NCI-H2196 (cell line): ENCODE data around the gene CEP41.

Experiments used
- DNase-seq: peaks from one replicate; lab custom pipeline; 2025; ENCODE audit not compliant: unreplicated experiment; lab: John Stamatoyannopoulos, UW

Gene CEP41

DNA sequence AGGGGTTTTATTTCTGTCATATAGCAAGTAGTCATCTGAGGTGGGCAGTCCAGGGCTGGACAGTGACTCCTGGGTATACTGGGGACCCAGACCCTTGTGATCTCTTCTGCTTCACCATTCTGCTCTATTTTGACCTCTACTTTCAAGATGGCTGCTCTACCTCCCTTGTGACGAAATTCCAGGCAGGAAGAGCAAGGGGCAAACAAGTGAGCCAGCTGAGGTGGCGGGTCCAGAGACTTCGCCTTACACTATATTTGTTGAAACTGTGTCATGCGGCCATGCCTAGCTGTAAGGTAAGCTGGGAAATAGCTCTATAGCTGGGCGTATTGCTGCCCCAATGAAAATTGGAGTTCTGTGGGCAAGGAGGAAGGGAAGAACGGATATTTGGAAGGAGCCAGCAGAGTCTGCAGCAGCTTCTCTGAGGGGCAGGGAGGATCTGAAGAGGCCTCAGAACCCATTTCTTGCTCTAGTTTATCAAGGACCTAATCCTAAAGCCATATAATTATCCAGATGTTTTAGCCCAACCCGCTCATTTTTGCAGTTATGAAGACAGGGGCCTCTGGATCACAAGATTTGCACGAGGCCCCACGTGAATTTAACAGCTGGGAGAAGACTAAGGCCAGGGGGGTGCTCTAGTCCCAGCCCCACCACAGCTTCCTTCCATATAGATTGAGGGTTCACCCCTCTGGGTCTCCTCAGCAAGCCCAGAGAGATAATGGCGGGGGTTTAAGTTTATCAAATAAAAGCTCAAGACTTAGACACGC is 68.2 kb downstream of the CEP41 start:
- no peak for DNase-seq

DNA sequence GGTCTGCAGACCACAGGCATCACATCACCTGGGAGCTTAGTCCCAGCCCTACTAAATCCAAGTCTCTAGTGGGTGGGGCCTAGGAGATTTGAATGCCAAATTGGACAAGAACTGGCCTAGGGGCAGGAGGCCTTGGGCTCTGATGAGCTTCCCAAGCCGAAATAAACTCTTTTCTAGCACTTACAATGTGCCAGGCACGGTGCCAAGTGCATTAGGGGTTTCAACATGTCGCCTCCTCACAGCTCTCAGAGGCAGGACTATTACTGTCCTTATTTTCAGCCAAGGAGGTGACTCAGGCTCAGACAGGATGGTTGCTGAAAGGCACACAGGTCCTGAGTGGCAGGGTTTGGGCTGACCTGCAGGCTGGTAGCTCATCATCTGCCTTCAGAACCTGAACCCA is 69.8 kb downstream of the CEP41 start:
- DNase-seq = no peak

DNA sequence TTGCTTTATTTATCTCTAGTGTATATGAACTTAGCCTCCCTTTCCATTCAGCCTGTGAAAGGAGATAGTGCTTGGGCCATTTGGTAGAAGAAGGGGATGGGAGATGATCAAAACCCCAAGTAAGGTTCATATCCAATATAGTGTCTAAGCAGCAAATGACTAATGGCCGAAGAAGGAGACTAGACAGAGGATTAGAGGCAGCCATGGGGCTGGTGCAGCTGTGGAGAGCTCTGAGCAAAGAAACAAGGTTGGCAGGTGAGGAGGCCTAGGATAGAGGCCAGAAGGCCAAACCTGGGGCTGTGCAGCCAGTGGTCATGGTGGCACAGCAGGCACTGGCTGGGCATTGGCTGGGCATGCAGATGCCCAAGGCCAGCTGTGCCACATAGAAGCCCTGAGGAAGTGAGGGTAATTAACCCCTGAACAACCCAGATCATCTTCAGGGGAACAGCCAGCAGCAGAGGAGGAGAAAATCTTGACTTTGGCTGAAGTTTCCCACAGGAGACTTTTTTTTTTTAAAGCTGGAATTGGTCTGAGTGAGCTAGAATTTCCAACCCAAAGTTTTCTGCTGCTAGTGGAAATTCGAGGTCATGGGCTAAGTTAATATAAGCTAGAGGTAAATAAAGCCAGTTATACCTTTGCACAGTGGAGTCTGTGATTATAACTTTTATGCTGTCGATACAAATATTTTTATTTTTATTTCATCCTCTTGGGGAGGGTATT is 70.8 kb downstream of the CEP41 start:
- DNase-seq = no peak

DNA sequence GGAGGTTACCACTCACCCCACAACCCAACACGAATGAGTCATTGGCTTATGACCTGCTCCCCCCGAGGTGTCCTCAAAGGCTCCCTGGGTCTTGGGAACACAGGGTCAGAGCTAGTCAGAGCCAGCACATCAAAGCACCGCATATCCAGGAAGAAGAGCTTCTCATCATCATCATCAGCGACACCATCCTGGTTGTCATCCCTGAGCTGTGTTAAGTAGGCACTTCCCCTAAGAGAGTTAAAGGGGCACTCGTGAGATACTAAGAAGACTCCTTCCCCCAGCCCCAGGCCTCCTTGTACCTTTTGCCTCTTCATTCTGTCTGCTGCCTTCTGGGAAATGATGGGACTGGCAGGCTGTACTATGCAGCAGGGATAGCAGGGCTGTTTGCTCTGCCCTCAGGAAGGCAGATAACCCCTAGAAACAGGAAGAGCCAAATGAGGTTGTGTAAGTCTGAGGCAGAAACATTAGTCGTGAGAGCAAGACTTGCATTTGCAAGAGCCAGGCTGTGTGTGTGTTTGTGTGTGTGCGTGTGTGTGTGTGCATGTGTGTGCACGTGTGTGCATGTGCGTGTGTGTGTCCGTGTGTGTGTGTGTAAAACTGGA is 71.6 kb downstream of the CEP41 start:
- no peak for DNase-seq

GRCh38 chr7:130367836-130368746 is 72.7 kb downstream of the CEP41 start:
- no peak for DNase-seq

DNA sequence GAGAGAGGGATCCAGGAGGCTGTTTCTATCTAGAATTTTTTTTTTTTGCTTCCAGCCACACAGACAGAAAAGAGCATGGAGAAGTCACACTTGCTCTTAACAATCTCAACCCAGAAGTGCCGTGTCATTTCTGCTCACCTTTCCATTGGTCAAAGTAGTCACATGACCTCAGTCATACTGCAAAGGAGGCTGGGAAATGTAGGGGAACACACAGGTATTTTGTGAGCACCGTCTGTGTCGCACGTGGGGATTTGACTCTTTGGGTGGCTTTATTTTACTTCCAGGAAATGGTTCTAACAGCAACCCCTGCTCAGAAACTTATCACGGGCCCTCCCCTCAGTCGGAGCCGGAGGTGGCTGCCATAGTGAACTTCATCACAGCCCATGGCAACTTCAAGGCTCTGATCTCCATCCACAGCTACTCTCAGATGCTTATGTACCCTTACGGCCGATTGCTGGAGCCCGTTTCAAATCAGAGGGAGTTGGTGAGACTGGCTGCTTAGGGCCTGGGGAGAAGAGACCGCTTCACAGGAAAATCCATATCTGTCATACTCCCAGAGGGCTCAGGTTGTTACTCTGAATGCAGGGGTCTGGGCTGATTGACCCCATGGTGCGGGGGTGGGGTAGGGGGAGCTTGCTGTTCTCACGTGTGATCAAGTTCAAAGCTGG is 73.6 kb downstream of the CEP41 start:
- DNase-seq = no peak

DNA sequence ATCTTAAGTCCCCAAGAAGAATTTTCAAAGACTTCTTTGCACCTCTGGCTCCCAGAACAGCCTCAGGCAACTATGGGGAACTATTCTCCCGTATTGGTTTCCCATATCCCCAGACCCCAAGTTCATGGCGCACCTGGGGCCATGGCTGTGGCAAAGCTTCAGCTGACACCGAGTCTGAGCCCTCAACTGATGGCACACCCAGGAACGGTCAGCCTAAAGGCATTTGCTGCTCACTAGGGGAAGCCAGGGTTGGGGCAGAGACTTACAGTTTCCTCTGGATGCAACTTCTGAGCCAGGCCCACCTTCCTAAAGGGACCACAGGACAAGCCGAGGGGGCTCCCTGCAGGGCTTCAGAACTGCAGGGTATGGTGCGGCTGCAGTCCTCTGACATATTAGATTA is 74.3 kb downstream of the CEP41 start:
- no peak for DNase-seq

DNA sequence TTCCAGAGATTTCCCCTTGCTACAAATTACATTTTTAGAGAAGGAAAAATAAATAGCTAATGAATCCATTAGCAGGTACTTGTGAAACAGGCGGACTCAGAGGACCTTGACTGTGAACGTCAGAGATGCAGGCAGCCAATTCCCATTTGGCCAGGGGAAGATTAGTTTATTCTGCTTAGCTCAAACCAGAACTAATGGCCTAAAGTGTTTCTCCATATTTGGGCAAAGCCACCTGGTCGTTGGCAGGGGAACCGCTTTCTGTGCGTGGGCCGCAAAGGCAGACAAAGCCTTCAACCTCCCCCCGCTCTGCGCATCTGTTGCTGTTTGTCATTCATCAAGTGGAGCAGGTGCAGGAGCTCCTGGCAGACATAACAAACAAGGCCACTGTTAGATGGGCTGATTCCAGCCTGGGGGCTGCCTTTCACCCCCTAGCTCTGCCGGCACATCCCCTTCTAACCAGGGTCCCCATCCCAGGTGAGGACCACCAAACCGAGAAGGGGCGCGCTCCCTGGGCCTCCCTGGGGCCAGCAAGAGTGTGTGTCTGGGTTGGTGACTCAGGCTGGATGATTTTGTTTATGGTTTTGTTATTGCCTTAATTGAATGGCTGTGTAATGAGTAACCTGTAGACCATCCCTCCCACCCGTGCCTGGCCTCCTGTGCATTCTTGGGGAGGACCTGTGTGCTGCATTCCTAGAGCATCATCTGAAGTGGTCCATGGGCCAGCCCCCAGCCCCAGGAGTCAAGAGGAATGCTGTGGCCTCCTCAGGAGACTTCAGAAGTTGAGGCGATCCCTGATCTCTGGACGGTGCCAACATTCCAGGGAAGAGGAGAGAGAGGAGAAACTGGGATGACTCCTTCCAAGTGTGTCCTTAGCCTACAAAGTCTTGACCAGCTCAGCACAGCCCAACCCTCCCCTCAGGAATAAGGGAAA is 75.0 kb downstream of the CEP41 start:
- peak; percentile 96 for DNase-seq

DNA sequence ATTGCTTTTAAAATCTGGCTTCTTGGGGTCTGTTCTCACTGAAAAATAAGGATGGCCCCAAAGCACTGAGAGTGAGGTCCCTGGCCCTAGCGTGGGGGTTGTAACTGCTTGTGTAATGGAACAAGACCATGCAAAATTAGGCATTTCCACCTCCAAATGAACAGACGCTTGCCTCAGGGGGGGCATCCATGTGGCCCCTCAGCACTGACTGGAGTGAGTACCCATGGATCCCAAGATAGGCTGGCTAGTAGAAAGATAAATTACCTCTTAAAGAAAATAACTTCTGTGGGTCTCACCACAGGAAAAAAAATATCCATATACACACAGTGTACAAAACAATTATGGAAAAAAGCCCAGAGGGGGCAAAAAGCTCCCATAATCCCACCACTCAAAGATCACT is 75.7 kb downstream of the CEP41 start:
- DNase-seq = no peak

DNA sequence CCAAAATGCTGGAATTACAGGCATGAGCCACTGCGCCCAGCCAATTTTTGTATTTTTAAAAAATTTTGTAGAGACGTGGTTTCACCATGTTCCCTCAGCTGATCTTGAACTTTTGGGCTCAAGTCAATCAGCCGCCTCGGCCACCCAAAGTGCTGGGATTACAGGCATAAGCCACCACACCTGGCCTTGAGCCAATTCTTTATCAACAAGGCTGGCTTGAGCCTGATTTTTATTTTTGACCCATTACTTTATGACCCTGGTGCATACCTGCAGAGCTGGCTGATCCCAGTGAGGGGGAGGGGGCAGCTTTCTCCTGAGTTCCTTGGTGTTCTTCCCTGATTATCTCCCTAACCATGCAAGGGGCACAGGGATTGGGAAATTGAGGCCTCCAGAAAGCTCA is 76.4 kb downstream of the CEP41 start:
- DNase-seq = no peak

- no peak for DNase-seq
These were observed 77.6 kb downstream of the CEP41 start for GRCh38 chr7:130363026-130363847.

- no peak for DNase-seq
These were observed 78.5 kb downstream of the CEP41 start for GRCh38 chr7:130362251-130362816.

DNA sequence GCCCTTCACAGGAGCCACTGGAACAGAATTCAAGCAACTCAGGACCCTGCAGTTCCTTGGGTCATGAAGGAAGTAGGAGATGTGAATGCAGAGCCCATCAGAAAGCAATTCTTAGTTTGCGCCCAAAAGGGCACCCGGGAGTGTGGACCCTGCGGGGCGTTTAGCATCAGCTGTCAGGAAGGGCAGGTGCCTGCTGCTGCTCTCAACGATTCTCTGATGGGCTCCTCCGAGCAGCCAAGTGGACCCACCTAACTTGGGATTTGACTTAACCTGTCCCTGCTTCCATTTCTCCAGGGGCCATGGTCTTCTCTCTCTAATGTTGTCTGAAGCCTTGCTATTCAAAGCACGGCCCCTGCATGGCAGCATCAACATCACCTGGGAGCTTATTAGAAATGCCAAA is 79.1 kb downstream of the CEP41 start:
- no peak for DNase-seq

DNA sequence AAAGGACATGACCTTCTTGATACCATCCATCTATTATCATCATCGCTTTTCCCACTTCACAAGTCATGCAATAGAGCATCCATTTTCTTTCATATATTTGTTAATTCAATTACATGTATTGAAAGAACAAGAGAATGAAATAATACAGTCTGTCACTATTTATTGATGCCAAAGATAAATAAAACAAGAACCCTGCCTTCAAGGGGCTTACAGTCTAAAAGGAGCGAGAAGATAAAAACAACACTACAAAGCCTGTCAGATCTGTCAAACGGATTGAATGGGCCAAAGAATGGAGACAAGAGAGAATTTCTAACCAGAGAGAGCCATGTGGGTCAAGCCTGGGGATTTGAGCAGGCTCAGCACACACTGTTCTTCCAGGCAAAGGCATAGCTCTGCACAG is 80.3 kb downstream of the CEP41 start:
- no peak for DNase-seq

- DNase-seq = no peak
These were observed 81.4 kb downstream of the CEP41 start for GRCh38 chr7:130359276-130359857.

GRCh38 chr7:130358471-130358870 is 82.3 kb downstream of the CEP41 start:
- no peak for DNase-seq

DNA sequence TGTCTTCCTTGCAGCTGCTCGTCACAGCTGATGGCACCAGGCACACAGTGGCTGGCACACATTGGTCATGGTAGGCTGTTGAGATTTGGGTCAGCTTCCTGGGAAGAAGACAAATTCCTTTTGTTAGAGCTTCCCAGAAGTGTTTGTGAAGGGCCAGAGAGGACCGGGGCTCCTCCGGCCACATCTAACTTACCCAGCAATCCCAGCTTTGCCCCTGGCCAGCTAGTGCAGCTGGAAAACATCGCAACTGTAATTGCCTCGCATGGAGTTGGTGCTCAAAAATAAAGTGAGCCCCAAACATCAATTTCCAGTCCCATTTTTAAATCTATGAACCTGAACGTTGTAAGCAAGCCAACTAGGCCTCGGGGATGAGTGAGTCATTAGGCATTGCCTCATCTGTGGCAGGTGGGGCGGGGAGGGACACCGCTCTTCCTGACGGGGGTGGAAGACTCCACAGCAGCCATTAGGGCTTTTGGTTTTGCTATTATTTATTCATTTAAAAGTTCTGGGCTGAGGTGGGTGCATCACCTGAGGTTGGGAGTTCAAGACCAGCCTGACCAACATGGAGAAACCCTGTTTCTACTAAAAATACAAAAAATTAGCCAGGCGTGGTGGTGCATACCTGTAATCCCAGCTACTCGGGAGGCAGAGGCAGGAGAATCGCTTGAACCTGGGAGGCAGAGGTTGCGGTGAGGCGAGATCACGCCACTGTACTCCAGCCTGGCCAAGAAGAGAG is 83.8 kb downstream of the CEP41 start:
- peak; percentile 23 for DNase-seq
